ENCODE results near the gene BATF2.
A peak's percentile ranks its signal among the peaks of the same experiment; 100 is the strongest.
"Not testable (repeated sequence)": the region's sequence is repeated elsewhere in the genome, so short reads cannot be mapped to it uniquely, and the experiment has no call there.

BATF2 gene

GRCh38 chr11:65013130-65013887 lies 16.5 kb upstream of the BATF2 start:
- DNase-seq = peak; percentile 94

DNA sequence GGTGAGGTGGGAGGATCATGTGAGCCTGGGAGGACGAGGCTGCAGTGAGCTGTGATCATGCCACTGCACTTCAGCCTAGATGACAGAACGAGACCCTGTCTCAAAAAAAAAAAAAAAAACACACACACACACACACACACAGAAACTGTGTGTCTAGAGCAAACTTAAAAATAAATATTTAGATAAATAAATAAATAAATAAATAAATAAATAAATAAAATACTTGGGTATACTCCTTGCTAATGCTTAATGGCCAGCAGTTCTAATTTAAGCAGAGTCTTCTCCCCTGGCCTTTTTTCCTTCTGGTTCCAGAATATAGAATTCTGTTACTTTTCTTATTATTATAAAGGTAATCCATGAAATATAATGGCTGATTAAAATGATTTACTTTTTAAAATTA lies 12.1 kb upstream of the BATF2 start:
- DNase-seq = no peak

DNA sequence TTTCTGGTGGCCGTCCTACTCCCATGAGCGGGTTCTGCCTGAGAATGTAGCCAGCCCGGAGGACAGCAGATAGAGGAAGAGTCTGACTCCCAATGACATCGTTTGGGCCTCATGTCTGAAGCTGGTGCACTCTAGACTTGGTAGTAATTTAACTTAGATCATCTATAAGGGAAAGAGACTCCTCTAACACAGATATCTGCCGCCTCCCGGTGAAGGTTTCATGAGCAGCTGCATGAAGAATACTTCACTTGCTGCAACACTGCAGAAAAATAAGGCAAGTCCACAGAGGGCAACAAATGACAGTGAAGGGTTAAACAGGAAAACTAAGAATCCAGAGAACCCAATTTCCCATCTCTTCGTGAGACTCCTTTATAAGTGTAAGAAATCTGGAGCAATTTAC lies 11.2 kb upstream of the BATF2 start:
- DNase-seq = no peak

DNA sequence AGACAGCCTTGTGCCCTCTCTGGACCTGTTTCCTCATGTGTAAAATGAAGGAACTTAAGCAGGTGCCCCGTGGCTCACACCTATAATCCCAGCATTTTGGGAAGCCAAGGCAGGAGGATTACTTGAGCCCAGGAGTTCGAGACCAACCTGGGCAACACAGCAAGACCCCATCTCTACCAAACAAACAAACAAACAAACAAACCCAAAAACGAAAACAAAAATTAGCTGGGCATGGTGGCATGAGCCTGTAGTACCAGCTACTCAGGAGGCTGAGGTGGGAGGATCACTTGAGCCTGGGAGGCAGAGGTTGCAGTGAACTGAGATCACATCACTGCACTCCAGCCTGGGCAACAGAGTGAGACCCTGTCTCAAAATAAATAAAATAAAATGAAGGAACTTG lies 7.2 kb upstream of the BATF2 start:
- DNase-seq = not testable (repeated sequence)

- DNase-seq = no peak
These were observed 6.5 kb upstream of the BATF2 start for GRCh38 chr11:65003282-65003681.

DNA sequence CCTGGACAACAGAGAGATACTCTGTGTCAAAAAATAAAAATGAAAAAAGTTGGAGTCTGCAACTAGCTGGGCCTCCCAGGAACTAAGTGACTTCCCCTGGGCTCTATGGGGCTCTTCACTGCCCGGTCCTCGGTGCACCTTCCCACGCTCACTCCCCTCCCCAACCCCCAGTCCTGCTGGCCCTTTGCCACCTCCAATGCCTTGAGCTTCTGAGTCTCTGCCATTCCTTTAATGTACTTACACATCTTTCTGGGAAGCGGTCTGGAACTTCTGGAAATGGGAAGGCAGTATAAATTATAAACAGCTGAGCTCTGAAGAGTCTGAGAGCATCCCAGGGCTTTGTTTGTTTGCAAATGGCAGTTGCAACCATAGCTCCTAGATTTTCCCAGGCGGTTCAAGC lies 5.9 kb upstream of the BATF2 start:
- DNase-seq = no peak

- DNase-seq = no peak
These were observed 2.7 kb upstream of the BATF2 start for GRCh38 chr11:64999478-64999877.

GRCh38 chr11:64998690-64999431 lies 2.1 kb upstream of the BATF2 start:
- no peak for DNase-seq

GRCh38 chr11:64998141-64998540 lies 1.4 kb upstream of the BATF2 start:
- DNase-seq = no peak

GRCh38 chr11:64996327-64996709 lies 453 bp downstream of the BATF2 start:
- no peak for DNase-seq

- DNase-seq = no peak
These were observed 2.5 kb downstream of the BATF2 start for GRCh38 chr11:64994318-64994717.

DNA sequence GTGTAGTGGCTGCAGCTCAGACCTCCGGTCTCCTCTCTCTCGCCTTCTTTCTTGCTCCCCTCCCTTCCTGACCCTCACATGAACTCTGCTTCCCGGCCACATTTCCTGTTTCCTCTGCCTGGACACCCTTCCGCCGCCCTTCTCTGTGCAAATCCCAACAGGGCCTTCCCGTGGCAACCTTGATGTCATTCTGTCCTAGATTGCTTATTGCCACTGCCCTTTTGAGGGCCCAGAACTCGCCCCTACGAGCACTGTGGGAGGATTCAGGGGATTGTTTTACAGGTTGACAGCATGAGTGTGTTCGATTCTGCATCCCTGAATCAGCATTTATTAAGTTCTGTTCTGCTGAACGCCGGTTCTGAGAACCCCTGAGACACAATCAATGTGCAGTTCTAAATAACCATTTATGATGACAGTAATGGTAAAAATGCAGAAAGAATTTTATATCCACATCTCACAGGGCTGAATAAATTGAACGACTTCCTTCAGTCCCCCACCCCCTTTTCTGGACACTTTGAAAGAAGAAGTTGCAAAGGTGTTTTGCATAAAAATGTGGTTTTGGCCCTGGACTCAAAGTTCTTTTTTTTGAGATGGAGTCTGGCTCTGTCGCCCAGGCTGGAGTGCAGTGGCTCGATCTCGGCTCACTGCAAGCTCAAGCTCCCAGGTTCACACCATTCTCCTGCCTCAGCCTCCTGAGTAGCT lies 6.4 kb downstream of the BATF2 start:
- DNase-seq = no peak

DNA sequence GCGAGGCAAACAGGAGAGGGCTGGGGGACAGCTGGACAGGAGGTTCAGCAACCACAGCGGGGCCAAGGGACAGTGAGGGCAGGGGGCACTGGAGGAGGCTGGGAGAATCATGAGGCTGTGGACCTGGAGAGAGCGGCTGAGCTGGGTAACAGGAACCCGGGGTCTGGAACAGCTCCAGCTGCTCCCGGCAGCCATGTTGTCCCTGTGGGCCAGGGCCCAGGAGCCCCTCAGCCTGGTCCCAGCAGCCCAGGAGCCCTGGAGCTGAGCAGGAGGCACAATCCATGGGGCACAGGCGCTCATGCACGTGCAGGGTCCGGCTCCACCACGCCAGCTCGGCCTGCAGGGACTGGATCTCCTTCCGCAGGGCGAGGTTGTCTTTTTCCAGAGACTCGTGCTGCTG lies 7.4 kb downstream of the BATF2 start:
- no peak for DNase-seq

GRCh38 chr11:64987998-64988854 lies 8.5 kb downstream of the BATF2 start:
- no peak for DNase-seq

DNA sequence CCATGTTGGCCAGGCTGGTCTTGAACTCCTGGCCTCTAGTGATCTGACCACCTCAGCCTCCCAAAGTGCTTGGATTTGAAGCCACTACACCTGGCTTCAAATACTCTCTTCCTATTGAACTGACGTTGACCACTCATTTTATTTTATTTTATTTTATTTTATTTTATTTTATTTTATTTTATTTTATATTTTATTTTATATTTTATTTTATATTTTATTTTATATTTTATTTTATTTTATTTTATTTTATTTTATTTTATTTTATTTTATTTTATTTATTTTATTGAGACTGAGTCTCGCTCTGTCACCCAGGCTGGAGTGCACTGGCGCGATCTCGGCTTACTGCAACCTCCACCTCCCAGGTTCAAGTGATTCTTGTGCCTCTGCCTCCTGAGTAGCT lies 13.4 kb downstream of the BATF2 start:
- DNase-seq = not testable (repeated sequence)

DNA sequence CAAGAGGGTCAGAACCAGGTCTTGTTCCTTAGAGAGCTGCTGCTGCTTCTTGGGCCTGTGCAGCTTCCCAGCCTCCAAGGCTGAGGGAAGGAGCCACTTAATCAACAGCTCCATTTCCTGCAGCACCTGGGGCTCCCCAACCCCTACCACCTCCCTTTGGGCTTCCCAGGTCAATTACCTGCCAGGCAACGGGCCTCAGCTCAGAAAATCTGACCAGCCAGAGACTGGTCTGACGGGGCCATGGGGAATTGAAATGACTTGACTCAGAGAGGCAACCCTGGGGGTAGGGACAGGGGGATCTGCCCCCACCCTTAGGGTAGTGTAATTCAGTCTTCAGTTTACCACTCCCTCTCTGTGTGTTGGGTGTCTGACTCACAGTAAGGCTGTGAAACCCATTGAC lies 20.1 kb downstream of the BATF2 start:
- no peak for DNase-seq

GRCh38 chr11:64974124-64974523 lies 22.6 kb downstream of the BATF2 start:
- no peak for DNase-seq

DNA sequence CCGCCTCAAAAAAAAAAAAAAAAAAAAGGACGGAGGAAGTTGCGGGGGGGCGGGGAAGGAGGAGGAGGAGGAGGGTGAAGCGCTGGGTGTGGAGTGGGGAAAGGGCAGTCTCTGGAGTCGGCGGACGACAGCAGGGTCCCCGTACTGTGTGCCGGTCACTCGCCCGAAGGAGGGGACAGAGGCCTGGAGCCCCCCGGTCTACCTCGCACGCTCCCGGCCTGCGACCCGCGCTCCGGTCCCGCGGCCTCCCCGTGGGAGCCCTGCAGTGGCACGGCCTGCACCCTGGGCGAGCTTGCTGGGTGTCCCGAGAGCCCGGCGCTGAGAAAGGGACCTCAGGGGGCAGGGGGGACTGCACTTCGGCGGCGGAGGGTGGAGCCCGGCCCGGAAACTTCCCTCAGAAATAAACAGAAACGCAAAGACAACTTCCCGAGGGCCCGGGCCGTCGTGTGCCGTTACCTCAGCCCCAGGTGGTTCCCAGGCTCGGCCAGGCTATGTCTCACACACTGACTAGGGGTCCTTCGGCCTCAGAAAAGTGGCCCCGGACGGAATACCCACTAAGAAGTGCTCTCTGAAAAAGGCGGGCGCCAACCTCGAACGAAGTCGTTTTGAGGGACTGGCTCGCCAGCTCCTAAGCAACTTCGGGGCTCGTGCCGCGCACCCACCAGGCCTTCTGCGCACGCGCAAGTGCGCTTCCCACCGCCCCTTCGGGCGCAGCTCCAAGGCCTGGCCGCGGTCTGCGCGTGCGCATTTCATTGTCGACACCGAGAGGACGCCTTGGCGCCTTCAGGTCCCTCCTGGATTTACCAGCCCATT lies 25.1 kb downstream of the BATF2 start, which contains the start of gene MAJIN:
TSS of gene MAJIN (minus strand) at position 688 of the 813 bp plus-strand sequence. CDS start 12,703 bp downstream, outside the sequence.
- peak; percentile 97 for DNase-seq

GRCh38 chr11:64970731-64971151 lies 26.0 kb downstream of the BATF2 start:
- peak; percentile 66 for DNase-seq

GRCh38 chr11:64969209-64969608 lies 27.6 kb downstream of the BATF2 start:
- DNase-seq = no peak

GRCh38 chr11:64967375-64967774 lies 29.4 kb downstream of the BATF2 start:
- DNase-seq = no peak

Data from activated CD8-positive, alpha-beta memory T cell treated with anti-CD3 and anti-CD28 coated beads, Interleukin-2, amount 50 U/mL, for 48 hours (primary cell).